TTC549 (cell line): ENCODE measurements around the gene BMP8A.
"Not testable (repeated sequence)": the region's sequence is repeated elsewhere in the genome, so short reads cannot be mapped to it uniquely, and the experiment has no call there.

ENCODE experiments used
- FAIRE-seq: peaks from 2 replicates; lab custom pipeline; 2012; peaks lifted over from hg19 to GRCh38; lab: Jason Lieb, UNC

The BMP8A gene, protein sequence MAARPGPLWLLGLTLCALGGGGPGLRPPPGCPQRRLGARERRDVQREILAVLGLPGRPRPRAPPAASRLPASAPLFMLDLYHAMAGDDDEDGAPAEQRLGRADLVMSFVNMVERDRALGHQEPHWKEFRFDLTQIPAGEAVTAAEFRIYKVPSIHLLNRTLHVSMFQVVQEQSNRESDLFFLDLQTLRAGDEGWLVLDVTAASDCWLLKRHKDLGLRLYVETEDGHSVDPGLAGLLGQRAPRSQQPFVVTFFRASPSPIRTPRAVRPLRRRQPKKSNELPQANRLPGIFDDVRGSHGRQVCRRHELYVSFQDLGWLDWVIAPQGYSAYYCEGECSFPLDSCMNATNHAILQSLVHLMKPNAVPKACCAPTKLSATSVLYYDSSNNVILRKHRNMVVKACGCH

DNA sequence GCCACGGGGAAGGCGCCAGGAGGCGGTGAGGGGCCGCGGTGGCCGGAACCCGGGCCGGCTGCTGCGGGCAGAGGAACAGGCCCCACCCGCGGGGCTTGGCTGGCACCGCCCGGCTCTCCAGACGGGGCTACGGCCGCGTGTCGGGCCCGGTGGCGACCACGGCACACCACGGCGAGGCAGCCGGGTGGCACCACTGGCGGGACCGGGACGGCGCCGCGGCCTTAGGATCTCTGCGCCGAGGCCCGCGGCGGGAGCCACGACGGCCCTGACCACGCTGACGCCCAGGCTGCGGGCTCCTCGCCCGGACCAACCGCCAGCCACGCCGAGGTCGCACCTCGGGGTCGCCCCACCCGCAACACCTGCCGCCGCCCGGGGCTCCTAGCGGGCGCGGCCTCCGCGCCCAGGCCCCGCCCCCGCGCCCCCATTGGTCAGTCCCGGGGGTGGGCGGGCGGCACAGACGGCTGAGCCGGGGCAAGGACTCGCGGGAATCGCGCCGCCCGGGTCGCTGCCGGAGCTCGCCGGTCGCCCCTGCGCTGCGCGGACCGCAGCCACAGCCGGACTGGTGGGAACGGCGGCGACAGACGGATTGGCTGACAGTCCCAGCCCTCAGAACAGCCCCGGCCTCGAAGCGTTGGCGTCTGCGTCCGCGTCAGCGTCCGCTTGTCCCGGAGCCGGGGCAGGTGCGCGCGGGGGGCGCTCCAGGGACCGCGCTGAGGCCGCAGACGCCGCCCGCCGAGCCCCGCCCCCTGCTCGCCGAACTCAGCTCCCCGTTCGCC, at the start of gene BMP8A:
TSS of gene BMP8A (plus strand) at position 491 of the 776 bp plus-strand sequence. CDS start 356 bp downstream, outside the sequence.
- FAIRE-seq, result no peak

DNA sequence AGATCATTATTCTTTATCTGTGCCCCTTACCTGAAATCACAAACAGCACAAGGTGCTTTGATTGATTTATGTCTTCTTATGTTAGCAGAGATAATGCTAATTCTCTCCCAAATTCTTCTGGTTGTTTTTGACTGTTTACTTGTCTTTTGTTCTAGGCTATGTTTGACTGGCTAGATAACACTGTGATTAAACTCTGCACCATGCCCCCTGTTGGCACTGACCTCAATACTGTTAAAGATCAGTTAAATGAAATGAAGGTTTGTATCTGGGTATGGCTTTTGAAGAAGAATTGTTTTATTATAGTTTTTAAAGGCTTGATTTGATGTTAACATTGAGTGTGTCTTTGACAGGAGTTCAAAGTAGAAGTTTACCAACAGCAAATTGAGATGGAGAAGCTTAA, 49.6 kb upstream of the BMP8A start:
- FAIRE-seq, result no peak

DNA sequence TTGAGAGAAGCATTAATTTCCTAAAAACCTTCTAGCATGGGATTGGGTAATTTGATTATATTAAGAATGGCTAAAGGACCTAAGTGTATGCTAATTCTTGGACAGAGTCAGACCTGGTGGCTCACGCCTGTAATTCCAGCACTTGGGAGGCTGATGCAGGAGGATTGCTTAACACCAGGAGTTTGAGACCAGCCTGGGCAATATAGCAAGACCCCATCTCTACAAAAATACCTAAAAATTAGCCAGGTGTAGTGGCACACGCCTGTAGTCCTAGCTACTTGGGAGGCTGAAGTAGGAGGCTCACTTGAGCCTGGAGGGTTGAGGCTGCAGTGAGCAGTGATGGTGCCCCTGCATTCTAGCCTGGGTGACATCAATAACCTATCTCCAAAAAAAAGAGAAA, 45.9 kb upstream of the BMP8A start:
- FAIRE-seq, result no peak

DNA sequence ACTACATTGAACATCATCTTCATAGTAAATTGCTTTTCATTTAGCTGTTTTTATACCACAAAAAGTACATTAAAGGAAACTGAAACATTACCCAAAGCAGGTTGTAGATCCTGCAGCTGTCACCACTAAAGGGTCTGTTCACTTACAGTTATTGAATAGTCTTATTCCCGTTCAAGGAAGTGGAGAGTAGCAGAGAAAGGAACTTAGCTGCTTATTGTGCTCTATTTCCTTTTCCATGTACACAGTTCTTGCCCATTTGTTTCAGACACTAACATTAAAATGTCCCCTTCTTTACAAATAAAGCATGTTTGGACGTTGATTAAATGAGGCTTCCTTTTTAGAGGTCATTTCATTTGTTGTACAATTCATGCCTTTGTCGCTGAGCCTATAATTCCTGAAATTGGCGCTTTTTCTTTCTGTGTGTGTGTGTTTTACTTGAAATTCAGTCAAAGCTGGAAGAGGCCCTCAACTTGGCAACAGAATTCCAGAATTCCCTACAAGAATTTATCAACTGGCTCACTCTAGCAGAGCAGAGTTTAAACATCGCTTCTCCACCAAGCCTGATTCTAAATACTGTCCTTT, 44.4 kb upstream of the BMP8A start:
- no peak for FAIRE-seq

DNA sequence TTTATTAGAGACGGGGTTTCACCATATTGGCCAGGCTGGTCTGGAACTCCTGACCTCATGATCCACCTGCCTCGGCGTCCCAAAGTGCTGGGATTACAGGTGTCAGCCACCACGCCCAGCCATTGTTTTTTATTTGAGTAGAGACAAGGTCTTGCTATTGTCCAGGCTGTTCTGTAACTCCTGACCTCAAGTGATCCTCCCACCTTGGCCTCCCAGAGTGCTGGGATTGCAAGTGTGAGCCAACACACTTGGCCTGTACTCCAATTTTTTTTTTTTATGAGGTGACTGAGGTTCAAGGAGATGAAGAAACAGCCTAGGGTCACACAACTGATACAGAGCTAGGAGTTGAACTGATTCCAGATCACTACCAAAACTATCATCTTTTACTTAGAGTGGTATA, 41.4 kb upstream of the BMP8A start:
- FAIRE-seq, result not testable (repeated sequence)

DNA sequence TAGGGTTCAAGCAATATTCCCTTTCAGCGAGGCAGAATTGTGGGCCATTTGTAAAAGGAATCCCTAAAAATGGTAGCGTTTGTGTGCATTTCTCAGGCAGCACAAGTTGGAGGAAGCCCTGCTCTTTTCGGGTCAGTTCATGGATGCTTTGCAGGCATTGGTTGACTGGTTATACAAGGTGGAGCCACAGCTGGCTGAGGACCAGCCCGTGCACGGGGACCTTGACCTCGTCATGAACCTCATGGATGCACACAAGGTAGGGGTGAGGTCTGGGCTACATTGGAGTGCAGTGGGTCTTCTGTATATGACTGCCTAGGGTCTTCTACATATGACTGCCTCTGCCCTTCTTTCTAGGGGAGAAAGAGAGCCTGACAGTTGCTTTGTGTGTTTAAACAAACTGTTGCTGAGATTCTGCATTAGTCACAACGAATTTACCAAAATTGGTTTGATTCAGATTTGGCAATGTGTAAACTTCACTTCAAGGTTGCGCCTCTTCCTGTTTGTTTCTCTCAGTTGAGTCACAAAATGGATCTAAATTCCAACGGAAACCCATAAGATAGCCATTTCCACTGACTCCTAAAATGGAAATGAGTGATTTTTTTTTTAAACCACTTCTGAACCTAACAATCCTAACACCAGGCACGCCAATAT, 40.4 kb upstream of the BMP8A start:
- no peak for FAIRE-seq

DNA sequence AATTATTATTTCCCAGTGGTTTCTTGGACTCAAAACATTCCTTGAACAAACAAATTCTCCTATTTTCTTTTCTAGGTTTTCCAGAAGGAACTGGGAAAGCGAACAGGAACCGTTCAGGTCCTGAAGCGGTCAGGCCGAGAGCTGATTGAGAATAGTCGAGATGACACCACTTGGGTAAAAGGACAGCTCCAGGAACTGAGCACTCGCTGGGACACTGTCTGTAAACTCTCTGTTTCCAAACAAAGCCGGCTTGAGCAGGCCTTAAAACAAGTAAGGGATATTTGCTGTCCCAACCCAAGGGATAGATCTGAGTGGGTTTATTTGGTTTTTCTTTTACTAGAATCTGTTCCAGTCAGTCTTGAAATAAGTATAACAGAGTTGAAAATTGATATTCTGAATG, 39.4 kb upstream of the BMP8A start:
- no peak for FAIRE-seq

DNA sequence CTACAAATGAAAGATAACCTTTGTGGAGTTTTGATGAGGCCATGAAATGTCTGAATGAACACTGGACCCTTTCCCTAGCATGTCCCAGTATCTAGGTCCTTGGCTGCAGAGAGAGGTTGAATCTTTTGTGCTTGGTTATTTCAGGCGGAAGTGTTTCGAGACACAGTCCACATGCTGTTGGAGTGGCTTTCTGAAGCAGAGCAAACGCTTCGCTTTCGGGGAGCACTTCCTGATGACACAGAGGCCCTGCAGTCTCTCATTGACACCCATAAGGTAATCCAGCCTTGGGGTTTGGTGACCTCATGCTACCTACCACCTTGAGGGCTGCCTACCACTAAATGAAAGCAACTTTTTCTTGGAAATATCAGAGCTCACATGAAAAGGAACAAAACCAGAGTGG, 38.9 kb upstream of the BMP8A start:
- no peak for FAIRE-seq

DNA sequence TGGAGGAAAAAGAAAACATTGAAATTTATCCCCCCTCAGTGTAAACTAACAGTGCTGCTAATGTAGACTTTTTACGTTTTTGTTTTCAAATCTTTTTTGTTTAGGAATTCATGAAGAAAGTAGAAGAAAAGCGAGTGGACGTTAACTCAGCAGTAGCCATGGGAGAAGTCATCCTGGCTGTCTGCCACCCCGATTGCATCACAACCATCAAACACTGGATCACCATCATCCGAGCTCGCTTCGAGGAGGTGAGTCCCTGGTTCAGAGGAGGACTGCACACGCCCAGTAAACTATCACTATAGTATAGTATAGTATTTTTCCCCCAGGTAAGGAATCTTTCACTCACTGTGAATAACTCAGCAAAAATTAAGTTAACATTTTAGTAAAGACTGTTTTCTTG, 37.8 kb upstream of the BMP8A start:
- no peak for FAIRE-seq

DNA sequence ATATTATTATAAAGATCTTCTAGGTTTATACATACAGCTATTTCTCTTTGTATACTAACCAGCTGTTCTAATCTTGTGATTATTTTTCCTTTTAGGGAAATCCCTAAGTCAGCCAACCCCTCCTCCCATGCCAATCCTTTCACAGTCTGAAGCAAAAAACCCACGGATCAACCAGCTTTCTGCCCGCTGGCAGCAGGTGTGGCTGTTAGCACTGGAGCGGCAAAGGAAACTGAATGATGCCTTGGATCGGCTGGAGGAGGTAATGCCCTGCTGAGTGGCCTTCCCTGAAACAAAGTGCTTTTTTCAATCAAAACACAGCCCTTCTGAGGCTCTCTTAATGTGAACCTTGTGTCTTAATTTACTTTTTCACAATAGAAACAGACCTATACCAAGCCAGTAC, 32.4 kb upstream of the BMP8A start:
- FAIRE-seq, result no peak

DNA sequence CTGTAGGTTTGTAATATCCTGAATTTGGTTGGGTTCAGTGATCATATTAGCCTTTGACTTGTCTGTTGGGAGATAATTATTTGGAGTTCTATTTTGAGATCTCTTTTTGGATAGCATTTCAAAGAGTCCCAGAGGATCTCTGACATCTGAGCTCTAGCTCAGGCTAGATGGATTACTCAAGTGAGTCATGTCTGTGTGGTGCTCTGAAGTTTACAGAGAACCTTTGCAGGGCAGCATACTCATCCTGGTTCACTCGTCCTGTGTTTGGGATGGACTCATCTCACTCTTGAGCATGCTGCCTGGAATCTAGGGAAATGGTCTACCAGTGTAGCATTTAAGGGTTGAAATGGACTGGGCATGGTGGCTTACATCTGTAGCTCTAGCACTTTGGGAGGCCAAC, 29.4 kb upstream of the BMP8A start:
- no peak for FAIRE-seq

DNA sequence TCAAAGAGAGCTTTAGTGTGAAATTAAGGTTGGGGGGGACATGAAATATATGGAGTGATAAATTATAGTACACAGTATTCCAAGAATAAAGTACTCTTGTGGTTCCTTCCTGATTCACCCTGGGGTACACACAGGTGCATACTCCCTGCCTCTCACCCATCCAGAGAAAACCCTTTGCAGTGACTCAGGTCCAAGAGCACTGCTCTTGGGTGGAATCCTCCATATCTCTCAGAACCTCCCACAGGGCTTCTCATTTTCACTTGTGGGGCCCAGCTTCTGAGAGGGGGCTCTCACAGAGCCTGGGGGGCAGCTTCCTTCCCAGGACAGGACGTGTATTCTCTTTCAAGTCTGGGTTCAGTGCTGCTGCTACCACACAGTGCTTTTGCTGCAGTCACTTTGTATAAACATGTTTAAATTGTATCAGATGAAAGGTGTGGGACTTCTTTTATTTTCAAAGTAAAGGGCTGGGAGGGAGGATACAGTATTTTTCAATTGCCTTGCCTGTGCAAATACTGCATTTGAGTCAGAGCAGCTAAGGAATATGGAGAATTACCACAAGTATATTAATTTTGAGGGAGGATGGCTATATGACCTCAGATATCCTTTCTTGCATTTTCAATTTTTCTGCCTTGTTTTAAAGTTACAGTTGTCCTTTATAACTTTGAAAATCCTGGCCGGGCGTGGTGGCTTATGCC, 24.9 kb upstream of the BMP8A start:
- no peak for FAIRE-seq

DNA sequence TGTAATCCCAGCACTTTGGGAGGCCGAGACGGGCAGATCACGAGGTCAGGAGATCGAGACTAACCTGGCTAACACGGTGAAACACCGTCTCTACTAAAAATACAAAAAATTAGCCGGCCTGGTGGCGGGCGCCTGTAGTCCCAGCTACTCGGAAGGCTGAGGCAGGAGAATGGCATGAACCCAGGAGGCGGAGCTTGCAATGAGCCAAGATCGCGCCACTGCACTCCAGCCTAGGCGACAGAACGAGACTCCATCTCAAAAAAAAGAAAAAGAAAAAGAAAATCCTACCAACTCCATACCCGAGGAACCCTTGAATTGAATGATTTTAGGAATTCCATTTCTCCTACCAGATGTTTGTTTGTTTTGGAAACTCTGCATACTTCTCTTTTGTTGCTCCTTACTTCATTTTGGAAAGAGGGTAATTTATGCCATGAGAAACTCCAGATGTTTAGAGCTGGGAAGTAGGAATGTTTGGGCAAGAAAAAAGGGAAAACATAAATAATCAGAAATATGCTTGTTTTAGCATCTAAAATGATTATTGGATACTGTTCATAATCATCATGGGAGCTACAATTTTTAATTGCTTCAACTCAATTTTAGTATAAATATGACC, 24.2 kb upstream of the BMP8A start:
- not testable (repeated sequence) for FAIRE-seq

DNA sequence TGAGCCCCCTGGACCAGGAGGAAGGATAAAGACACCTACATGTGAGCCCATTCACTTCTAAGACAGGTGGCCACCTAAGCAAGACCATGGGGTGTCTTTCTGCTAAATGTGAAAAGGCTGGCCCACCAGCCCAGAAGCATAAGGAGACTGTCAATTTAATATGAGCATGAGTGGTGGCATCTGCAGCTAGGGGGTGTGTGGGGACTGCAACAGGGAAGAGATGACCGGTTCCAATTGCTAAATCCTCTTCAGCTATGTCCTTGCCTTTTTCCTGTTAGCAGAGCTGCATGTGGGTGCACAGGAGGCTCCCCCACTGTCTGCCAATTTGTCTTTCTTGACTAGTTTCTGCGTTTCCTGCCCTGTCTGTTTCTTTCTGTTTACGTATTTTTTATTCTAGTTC, 22.3 kb upstream of the BMP8A start:
- no peak for FAIRE-seq

DNA sequence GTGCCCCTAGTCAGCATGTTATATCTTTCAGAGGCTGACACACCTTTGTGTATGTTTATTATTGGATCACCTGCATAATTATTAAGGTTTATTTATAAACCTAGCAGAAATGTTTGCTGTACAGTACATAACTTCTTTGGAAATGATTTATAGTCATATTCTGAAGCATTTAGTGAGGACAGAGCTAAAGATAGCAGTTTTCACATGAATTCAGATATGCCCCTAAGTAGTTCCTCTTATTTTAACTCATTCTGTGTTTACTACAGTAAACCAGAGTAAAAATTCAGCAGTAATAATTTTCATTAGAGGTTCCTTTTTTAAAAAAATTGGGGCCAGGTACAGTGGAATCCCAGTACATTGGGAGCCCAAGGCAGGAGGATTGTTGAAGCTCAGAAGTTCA, 21.4 kb upstream of the BMP8A start:
- no peak for FAIRE-seq

DNA sequence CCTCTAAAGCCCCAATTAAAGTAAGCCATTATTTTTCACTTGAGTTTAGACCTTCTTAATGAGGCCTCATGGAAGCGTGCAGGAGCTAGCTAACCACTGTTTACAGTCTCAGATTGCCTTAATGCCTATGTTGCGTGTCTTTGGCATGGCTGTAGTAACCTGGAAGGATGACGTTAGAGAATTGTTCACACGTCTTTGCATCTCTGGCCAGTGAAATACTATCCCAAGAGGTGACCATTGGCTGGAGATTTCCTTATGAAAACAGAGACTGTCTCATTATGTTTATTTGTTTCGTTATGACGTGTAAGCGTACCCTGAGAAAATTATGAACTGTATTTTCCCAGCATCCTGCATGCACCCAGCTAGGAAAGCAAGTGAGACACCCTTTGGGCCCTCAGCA, 18.6 kb upstream of the BMP8A start:
- no peak for FAIRE-seq

DNA sequence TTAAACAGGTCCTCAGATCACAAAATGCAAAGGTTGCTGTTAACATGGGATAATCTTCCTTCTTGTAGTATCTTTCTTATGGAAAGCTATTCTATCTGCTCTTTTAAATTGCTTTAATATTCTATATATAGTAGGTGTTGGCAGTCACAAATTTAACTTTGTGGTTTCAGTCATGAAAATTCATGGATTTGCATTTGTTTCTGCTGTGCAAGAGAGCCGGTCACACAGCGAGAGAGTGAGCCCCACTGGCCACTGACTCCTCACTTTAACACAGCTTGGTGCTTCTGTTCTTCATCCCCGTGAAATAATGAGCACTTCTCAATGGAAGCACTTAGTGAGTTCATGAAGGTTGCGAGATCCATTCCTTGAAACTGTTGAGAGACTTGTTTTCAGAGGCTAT, 18.1 kb upstream of the BMP8A start:
- FAIRE-seq, result no peak

DNA sequence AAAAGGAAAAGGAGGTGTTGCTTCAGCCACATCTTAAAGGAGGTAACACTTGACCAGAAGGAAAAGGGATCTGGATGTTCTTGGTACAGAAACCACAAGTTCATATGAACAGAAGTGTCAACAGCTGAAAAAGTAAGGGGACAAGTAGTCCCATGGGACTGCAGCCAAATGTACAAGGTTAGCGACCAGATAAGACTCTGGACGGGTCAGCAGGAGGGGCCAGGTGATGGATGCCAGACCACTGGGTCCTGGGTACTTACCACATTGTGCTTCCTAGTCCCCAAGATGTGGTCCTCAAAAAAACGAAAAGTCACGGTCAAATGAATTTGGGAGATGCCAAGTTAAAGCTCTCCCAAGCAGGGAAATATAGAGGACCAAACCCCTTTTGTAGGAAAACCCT, 16.6 kb upstream of the BMP8A start:
- no peak for FAIRE-seq

DNA sequence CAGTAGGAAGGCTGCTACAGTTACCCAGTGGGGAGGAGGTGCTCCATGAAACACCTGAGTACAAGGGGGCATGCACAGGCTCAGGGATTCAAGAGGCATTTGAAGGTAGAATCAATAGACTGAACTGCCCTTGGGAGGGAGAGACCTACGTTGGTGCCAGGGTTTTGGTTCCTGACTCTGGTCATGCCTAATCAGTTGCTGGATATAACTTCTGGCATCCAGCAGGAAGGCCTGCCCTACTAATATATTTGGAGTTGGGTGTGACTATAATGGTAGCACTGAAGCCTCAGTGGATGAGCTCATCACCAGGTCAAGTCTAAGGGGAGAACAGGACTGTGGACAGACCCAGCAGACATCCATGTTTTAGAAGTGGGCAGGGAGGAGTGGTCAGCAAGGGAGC, 15.9 kb upstream of the BMP8A start:
- not testable (repeated sequence) for FAIRE-seq

DNA sequence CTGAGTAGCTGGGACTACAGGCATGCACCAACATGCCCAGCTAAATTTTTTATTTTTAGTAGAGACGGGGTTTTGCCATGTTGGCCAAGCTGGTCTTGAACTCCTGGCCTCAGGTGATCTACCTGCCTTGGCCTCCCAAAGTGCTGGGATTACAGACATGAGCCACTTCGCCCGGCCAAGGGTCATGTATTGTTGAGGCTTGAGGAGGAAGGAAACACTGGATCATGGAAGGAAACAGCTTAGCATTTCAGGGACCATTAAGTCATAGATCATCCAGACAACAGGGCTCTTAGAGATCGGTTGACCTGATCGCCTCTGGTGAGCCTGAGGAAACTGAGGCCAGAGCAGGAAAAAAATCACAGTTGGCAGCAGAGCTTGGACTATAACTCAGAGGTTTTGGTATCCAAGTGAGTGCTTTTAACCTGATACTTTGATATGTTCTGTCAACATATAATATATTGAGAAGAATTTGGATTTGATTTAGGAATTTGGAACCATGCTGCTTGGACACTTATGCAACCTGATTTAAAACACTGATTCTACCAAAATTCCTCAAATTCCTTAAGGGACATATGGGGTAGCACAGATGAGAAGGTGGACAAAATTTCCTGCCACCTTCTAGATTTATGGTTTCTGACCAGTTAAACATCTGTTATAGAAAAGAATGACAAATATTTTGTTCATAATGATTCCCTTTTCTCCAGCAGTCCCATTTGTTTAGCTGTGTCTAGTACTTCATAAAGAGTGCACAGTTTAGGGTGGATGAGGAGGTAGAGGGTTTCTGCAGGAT, 13.1 kb upstream of the BMP8A start:
- FAIRE-seq, result no peak

DNA sequence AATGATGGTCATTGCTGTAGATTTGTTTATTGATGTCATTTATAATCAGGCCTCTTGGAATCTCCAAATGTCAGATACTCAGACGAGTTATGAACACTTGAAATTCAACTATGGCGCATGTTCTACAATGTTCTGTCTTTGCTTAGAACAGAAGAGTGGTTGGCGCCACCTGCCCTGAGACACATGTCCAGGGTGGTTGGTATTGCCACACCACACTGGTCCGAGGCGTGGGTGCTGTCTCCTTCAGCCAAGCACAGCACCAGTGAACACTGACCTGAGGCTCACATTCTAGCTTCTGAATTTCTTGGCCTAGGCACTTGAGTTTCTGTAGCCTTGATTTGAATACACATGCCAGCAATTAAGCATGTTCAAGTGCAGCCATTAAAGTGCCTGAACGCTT, 10.1 kb upstream of the BMP8A start:
- FAIRE-seq, result no peak
